ENCODE results near the gene LRMDA.

The LRMDA gene

GRCh38 chr10:76302961-76303630, 871.7 kb downstream of the LRMDA start:
- DNase-seq = no peak

- no peak for DNase-seq
These were observed 872.4 kb downstream of the LRMDA start for GRCh38 chr10:76303682-76304316.

- DNase-seq = no peak
These were observed 874.6 kb downstream of the LRMDA start for GRCh38 chr10:76305930-76306615.

- no peak for DNase-seq
These were observed 875.4 kb downstream of the LRMDA start for GRCh38 chr10:76306856-76307255.

GRCh38 chr10:76309070-76309469, 877.6 kb downstream of the LRMDA start:
- DNase-seq = no peak

- DNase-seq = no peak
These were observed 878.5 kb downstream of the LRMDA start for GRCh38 chr10:76309741-76310587.

- DNase-seq = no peak
These were observed 879.2 kb downstream of the LRMDA start for GRCh38 chr10:76310588-76311080.

GRCh38 chr10:76311752-76312636, 880.6 kb downstream of the LRMDA start:
- DNase-seq = no peak

- no peak for DNase-seq
These were observed 883.8 kb downstream of the LRMDA start for GRCh38 chr10:76315240-76315639.

- no peak for DNase-seq
These were observed 884.8 kb downstream of the LRMDA start for GRCh38 chr10:76316234-76316633.

GRCh38 chr10:76317078-76317477, 885.7 kb downstream of the LRMDA start:
- no peak for DNase-seq

- no peak for DNase-seq
These were observed 886.8 kb downstream of the LRMDA start for GRCh38 chr10:76318211-76318610.

- DNase-seq = no peak
These were observed 888.2 kb downstream of the LRMDA start for GRCh38 chr10:76319661-76320060.

GRCh38 chr10:76324283-76324682, 892.9 kb downstream of the LRMDA start:
- DNase-seq = peak; percentile 38

GRCh38 chr10:76327441-76327840, 896.0 kb downstream of the LRMDA start:
- no peak for DNase-seq

GRCh38 chr10:76328348-76328747, 896.9 kb downstream of the LRMDA start:
- no peak for DNase-seq

- no peak for DNase-seq
These were observed 898.6 kb downstream of the LRMDA start for GRCh38 chr10:76329891-76330575.

- DNase-seq = no peak
These were observed 900.3 kb downstream of the LRMDA start for GRCh38 chr10:76331742-76332141.

- DNase-seq = no peak
These were observed 901.9 kb downstream of the LRMDA start for GRCh38 chr10:76333326-76333725.

GRCh38 chr10:76333796-76334195, 902.4 kb downstream of the LRMDA start:
- DNase-seq = no peak

GRCh38 chr10:76334255-76334654, 902.8 kb downstream of the LRMDA start:
- DNase-seq = no peak

All from NCI-H2029 treated with DMSO at 0.1 percent for 48 hours (cell line).